NCI-H524 (cell line): ENCODE data around the gene ANKRD65.
A peak's percentile ranks its signal among the peaks of the same experiment; 100 is the strongest.
"Not testable (repeated sequence)": the region's sequence is repeated elsewhere in the genome, so short reads cannot be mapped to it uniquely, and the experiment has no call there.

Experiments
- DNase-seq, 2 experiments: peaks; one replicate each; lab custom pipeline; 2025; lab: John Stamatoyannopoulos, UW

The ANKRD65 gene

GRCh38 chr1:1421147-1421906, at the start of gene ANKRD65:
ANKRD65 (minus strand) TSS chr1:1421276; CDS start chr1:1421005, 271 bp downstream.
- peak; percentile 85 to 94 for DNase-seq

GRCh38 chr1:1468196-1468985, 47.3 kb upstream of the ANKRD65 start:
- DNase-seq: not testable (repeated sequence)

- DNase-seq: no peak
Measured at GRCh38 chr1:1463312-1463711, 42.2 kb upstream of the ANKRD65 start.

GRCh38 chr1:1462318-1462966, 41.4 kb upstream of the ANKRD65 start:
- DNase-seq: peak; percentile 37 to 74

GRCh38 chr1:1461721-1462317, 40.7 kb upstream of the ANKRD65 start:
- DNase-seq: no peak

- DNase-seq: no peak
Measured at GRCh38 chr1:1460540-1461130, 39.6 kb upstream of the ANKRD65 start.

GRCh38 chr1:1459711-1460110, 38.6 kb upstream of the ANKRD65 start:
- DNase-seq: not testable (repeated sequence)

- DNase-seq: not testable (repeated sequence)
Measured at GRCh38 chr1:1459156-1459555, 38.1 kb upstream of the ANKRD65 start.

- not testable (repeated sequence) for DNase-seq
Measured at GRCh38 chr1:1456683-1457255, 35.7 kb upstream of the ANKRD65 start.

GRCh38 chr1:1455934-1456333, 34.9 kb upstream of the ANKRD65 start:
- not testable (repeated sequence) for DNase-seq

GRCh38 chr1:1455366-1455884, 34.3 kb upstream of the ANKRD65 start:
- no peak for DNase-seq

- not testable (repeated sequence) for DNase-seq
Measured at GRCh38 chr1:1454286-1455056, 33.4 kb upstream of the ANKRD65 start.

- DNase-seq: no peak
Measured at GRCh38 chr1:1452882-1453281, 31.8 kb upstream of the ANKRD65 start.

GRCh38 chr1:1452365-1452739, 31.3 kb upstream of the ANKRD65 start:
- not testable (repeated sequence) for DNase-seq

- no peak for DNase-seq
Measured at GRCh38 chr1:1451696-1452364, 30.8 kb upstream of the ANKRD65 start.

- not testable (repeated sequence) for DNase-seq
Measured at GRCh38 chr1:1450616-1451015, 29.5 kb upstream of the ANKRD65 start.

GRCh38 chr1:1449099-1449739, 28.1 kb upstream of the ANKRD65 start, which contains the start of gene ATAD3C:
ATAD3C (plus strand) TSS chr1:1449689; CDS start chr1:1450684, 995 bp downstream.
- DNase-seq: no peak

- DNase-seq: not testable (repeated sequence)
Measured at GRCh38 chr1:1446631-1447030, 25.6 kb upstream of the ANKRD65 start.
